GM21423 (cell line): Measurements from ENCODE around the gene PODN.

Experiments used
- ATAC-seq: cut with Tn5 transposase; IDR thresholded peaks from one replicate; pipeline ENCODE4 v1.9.1; 2021; ENCODE audit warnings: mild to moderate bottlenecking, moderate library complexity; ENCODE audit not compliant: unreplicated experiment

The PODN gene

DNA sequence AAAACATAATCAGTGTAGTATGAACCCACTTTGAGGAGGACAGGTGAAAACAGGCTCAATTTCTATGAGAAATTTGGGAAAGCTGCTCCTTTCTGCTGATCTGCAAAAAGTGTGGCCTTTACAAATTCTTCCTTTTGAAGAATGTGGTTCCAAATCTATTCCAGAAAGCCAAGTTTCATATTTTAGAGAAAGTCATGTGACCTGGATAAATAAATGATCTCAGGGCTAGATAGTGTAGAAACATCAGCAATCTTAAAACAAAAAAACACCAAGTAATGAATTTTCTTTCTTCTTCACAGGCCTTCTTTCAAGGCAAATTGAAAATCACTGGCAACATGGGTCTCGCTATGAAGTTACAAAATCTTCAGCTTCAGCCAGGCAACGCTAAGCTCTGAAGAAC, 11.7 kb upstream of the PODN start:
- no peak for ATAC-seq

DNA sequence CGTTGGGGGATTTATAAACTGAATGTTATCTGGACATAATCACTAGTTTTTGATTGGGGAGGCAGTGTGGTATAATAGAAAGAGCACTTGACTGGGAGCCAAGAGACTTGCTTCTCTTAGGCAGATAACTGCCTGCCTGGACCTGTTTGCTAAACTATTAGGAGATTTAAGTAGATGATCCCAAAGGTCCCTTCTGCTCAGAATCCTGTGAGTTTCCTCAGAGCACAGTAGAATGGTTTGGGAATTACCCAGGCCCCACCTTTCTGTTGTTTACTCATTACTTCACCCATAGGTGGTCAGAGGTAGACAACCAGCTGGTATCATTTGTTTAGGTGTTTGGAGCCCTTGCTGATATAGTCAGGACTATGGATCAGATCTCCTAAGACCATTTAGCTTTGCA, 10.3 kb upstream of the PODN start:
- ATAC-seq, result no peak

DNA sequence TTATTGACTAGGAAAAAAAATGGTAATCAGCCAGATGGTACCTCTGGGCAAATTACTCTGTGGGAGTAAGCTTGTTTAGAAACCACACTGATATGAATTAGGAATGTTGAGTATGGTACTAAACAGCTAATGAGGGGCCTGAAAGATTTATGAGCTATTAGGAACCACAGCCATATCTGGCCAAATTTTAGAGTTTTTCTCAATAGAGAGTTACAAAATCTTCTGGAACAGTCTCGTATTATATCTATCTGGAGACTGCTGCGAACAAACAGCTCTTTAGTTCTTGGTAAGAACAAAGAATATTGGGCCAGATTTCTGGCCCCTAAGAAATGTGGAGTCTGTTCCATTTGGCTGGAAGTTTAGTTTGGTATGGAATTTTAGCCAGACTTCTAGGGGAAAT, 4.9 kb upstream of the PODN start:
- ATAC-seq, result no peak

DNA sequence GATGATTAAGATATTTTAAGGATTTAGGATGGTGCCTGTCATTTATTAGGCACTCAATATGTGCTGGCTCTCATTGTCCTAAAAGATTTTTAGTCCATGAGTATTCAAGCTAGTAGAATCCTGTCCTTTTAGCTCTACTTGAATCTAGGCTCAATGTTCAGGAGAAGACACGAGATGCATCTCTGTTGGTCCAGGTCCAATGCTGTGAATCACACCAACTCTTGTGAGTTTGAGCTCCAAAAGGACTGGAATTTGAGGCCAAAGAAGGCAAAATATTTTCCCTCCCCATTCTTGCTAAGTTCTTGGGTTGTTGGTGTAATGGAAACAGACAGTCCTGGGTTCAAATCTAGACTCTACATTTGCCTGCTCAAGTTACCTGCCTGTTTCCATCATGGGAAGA, 1.4 kb upstream of the PODN start:
- no peak for ATAC-seq

- ATAC-seq, result no peak
Observed at GRCh38 chr1:53061123-53061858, 722 bp upstream of the PODN start.

- no peak for ATAC-seq
Observed at GRCh38 chr1:53062708-53063591, 937 bp downstream of the PODN start.

DNA sequence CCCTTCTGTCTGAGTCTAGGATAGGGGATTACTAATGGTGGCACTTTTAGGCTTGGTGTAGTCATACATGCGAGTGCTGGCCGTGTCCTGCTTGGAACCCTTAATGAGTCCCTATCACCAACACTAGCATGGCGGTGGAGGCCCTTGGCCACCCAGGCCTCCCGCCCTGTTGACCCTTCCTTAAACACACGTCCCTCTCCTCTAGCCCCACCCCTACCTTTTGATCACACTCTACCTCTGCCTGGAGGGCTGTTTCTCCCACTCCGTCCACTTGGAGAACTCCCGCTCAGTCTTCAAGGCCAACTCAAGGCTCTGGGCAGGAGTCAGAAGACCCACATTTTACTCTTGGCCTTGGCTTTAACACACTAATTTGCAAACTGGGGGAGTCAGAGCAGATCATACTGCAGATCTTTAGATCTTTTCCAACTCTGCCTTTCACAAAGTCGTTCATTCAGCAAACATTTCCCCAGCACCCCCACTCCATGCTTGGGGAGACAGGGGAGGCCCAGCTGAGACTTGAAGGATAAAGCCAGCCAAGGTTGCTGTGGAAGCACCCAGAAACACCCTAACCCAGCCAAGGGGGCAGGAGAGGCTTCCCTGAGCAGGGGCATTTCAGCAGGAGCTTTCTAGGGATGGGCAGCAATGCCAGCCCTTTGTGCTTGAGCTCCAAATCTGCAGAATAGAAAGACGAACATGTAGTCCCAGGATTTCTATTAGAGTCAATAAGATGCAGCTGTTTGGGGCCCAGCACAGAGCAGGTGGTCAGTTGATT, 1.9 kb downstream of the PODN start:
- no peak for ATAC-seq

- ATAC-seq, result no peak
Observed at GRCh38 chr1:53065391-53065790, 3.4 kb downstream of the PODN start.

- no peak for ATAC-seq
Observed at GRCh38 chr1:53066488-53066887, 4.5 kb downstream of the PODN start.

DNA sequence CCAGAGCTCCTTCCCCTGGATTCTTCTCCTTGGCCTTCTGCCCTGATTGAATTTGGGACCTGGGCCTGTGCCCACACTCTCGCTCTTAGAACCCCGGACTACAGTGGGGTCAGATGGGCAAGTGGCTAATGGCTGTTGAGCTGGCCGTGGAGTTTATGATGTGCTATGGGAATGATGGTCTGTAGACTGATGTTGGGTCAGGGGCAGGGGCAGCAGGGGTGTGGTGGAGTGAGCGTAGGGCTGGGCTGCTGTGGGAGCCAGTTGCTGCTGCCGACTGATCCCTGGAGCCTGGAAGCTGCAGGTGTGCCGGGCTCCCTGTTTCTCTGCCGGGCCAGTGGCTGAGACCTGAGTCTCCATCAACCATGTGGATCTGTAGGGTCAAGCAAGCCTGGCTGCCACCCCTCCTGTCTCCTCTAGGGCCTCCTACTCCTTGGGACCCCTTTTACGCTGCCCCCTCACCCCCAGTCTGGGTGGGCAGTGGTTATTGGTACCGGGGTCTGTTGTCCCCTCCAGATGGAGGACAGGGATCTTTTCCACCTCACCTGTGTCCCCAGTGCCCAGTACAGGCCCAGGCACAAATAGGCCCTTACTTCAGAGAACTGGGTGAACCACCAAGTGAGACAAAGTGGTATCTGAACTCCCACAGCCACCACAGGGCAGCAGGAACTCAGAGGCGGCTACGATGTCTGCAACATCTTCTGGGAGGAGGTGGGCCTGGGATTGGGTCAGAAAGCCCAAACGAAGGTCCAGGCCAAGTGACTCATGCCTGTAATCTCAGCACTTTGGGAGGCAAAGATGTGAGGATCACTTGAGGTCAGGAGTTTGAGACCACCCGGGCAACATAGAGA, 5.1 kb downstream of the PODN start:
- ATAC-seq, result no peak

DNA sequence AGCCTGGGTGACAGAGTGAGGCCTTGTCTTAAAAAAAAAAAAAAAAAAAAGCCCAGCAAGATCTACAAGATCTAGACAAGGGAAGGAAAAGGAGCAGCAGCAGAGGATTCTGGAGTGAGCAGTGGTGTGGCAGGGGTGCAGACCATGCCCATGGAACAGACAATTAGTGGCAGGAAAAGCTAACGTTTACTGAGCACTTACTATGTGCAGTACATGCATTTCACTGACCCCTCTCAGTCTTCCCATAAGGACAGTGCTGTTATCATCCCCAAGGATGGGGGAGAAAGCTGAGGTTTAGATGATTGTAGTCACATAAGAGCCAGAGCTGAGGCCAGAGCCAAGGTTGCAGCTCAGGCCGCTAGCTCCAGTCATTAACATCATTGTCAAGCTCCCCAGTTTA, 5.9 kb downstream of the PODN start:
- no peak for ATAC-seq

DNA sequence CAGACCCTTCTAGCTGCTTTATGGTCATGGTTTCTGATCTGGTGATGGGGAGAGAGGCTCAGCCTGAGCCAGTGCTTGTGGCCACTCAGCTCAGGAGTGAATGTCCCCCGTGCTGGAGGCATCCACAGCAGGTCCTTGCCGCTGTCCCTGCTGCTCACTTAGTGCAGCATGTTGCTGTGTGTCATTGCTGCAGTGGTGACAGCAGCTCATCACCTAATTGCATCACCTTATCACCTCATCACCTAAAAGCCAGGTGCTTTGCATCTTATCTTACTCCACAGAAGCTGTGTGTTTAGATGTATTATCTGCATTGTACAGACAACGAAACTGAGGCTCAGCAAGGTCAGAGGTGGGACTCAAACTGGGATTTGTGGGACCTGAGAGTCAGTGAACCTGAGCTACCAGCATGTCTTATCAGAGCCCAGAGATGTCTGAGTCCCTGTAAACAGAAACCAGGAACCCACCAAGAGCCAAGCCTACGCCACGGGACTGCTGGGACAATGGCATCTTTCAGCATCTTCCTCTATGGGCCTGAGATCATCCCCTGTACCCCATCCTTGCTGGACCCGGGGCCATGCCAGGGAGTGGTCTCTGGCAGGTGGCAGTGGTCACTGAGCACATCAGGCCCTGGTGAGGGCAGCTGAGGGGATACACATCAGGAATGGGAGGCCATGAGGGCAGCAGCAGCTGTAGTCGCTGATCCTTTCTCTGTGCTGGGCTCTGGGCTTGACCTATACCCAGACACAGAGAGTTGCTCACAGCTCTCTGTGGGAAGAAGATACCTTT, 6.5 kb downstream of the PODN start:
- ATAC-seq, result no peak

- no peak for ATAC-seq
Observed at GRCh38 chr1:53069265-53069662, 7.3 kb downstream of the PODN start.

DNA sequence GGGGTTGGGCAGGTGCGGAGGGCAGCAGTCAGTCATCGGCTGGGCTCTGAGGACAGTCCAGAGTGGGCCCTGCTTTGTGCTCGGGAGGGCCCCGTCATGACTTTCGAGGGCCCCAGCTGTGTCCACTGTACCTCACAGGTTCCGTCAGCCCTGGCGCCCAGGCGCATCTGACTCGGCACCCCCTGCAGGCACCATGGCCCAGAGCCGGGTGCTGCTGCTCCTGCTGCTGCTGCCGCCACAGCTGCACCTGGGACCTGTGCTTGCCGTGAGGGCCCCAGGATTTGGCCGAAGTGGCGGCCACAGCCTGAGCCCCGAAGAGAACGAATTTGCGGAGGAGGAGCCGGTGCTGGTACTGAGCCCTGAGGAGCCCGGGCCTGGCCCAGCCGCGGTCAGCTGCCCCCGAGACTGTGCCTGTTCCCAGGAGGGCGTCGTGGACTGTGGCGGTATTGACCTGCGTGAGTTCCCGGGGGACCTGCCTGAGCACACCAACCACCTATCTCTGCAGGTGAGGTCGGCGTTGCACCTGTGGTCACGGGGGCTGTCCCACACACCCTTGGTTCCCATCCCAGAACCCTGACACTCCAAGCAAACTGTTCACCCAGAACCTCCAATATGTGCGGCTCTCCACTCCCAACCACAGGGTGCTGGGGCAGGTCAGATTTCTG, 7.8 kb downstream of the PODN start:
- ATAC-seq, result no peak

- no peak for ATAC-seq
Observed at GRCh38 chr1:53070621-53071020, 8.6 kb downstream of the PODN start.

- ATAC-seq, result no peak
Observed at GRCh38 chr1:53071167-53071865, 9.3 kb downstream of the PODN start.

DNA sequence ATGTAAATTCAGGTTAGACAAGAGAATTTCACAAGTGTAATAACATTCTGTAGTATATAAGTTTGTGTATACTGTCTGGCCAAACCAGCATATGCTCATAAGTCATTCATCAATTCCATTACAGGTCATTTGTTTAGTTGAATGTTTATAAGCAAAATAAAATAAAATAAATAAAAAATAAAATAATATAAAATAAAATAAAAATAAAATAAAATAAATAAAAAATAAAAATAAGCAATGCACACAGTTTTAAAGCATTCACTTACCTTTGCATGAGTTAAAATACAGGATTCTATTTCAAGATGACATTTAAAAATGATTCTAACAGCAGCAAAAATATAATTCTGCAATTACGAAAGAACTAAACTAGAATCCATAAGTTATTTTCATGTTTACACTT, 9.9 kb downstream of the PODN start:
- no peak for ATAC-seq

DNA sequence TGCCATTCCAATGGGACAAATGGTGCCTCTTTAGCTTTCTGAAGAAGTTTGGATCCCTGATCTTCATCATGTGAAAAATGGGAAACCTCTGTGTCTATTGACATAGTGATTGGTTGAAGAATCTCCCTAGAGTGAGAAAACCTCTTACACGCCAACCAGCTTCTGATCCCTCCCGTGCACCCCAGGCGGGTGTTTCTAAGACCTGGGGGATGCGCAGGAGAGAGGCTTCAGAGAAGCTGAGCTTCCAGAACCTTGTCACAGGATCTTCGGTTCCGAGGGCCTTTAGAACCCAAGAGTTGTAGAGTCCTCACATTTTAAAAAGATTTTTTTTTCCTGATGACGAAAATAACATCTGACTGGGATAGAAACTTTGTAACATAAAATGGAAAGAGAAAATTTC, 11.3 kb downstream of the PODN start:
- no peak for ATAC-seq

DNA sequence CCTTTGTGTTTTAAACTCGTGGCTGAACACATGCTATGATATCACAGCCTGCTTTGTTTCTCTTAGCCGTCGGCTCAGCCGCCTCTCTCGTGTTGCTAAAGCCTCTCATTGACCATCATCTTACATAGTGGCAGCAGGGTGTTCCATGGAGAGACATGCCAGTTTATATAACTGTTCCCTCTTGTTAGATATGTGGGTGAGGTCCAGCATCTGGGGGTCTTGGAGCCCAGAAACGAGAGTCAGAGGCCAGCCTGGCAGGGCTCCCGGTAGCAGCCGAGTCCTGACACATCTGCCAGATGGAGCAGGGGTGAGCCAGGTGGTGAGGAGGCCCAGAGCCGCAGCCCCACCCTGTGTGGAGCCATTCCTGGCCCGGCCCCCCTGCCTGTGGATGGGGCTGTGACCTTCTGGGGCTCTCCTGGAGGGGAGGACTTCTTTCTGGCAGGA, 11.9 kb downstream of the PODN start:
- ATAC-seq, result no peak
